ENCODE results near the gene NMNAT3. TPM values are rescaled to one million over a fixed set of nuclear protein-coding genes. Genes with fewer than 3 reads are reported as not detected.

NMNAT3 gene
- total and polyA plus RNA-seq, 2 experiments from 2014 or later, result not detected

GRCh38 chr3:139674571-139675260 lies 3.1 kb downstream of the NMNAT3 start:
- no peaks in the 10 kb centered on the region; the same call in 1 of the 2 replicates for H3K27me3 ChIP-seq (replicated peaks; ENCODE audit: insufficient read depth)
- no peak overlapping the region for H2AFZ ChIP-seq
- no peak overlapping the region for H3K9ac ChIP-seq
- no peak for DNase-seq
- no peaks in the 10 kb centered on the region for H3K9me3 ChIP-seq (ENCODE audit: low read depth)
- H3F3A ChIP-seq (ENCODE audit: insufficient read depth), result no peaks in the 10 kb centered on the region
- no peak overlapping the region for H3K4me2 ChIP-seq (ENCODE audit: unreplicated experiment)
- H3K4me1 ChIP-seq (ENCODE audit: insufficient read depth), result no peaks in the 10 kb centered on the region
- in situ Hi-C loops (cut with MboI), result no loop called here
- TF ChIP-seq EZH2 (IDR thresholded peaks at IDR 0.05; ENCODE audit: insufficient read depth, poor library complexity, severe bottlenecking), result no peak
- TF ChIP-seq EZH2phosphoT487 (IDR thresholded peaks at IDR 0.05; ENCODE audit: insufficient read depth, low read depth), result no peak
- no peaks in the 10 kb centered on the region for H3K9me2 ChIP-seq (ENCODE audit: insufficient read depth)
- H3K36me3 ChIP-seq (ENCODE audit: low read depth), result no peaks in the 10 kb centered on the region
- H3K27ac ChIP-seq, result no peak overlapping the region
- H4K20me1 ChIP-seq (ENCODE audit: insufficient read depth), result no peaks in the 10 kb centered on the region
- H3K79me2 ChIP-seq (ENCODE audit: insufficient read depth), result no peaks in the 10 kb centered on the region
- no peak overlapping the region for H3K4me3 ChIP-seq
- WGBS, 2 experiments (ENCODE audit: low coverage in 1 of 2, low lambda C conversion rate in 2 of 2, missing lambda C conversion rate in 2 of 2), result 43 to 44% methylated on average over 6 of the region's 6 CpGs

- no peaks in the 10 kb centered on the region; the same call in 1 of the 2 replicates for H3K27me3 ChIP-seq (replicated peaks; ENCODE audit: insufficient read depth)
- H3K4me1 ChIP-seq (ENCODE audit: insufficient read depth), result no peaks in the 10 kb centered on the region
- in situ Hi-C loops (cut with MboI), result no loop called here
- TF ChIP-seq EZH2phosphoT487 (IDR thresholded peaks at IDR 0.05; ENCODE audit: insufficient read depth, low read depth) (no peak), EZH2 (IDR thresholded peaks at IDR 0.05; ENCODE audit: insufficient read depth, poor library complexity, severe bottlenecking) (no peak)
- no peaks in the 10 kb centered on the region for H3K79me2 ChIP-seq (ENCODE audit: insufficient read depth)
- no peak overlapping the region for H3K9ac ChIP-seq
- H3K27ac ChIP-seq, result no peak overlapping the region
- H3K4me2 ChIP-seq (ENCODE audit: unreplicated experiment), result no peak overlapping the region
- no peaks in the 10 kb centered on the region for H3K36me3 ChIP-seq (ENCODE audit: low read depth)
- WGBS, 2 experiments (ENCODE audit: low coverage in 1 of 2, low lambda C conversion rate in 2 of 2, missing lambda C conversion rate in 2 of 2), result 46 to 50% methylated on average over 4 of the region's 4 CpGs
- no peak overlapping the region for H2AFZ ChIP-seq
- H3K9me2 ChIP-seq (ENCODE audit: insufficient read depth), result no peaks in the 10 kb centered on the region
- DNase-seq, result no peak
- no peaks in the 10 kb centered on the region for H4K20me1 ChIP-seq (ENCODE audit: insufficient read depth)
- H3K9me3 ChIP-seq (ENCODE audit: low read depth), result no peaks in the 10 kb centered on the region
- no peak overlapping the region for H3K4me3 ChIP-seq
- no peaks in the 10 kb centered on the region for H3F3A ChIP-seq (ENCODE audit: insufficient read depth)
Measured at GRCh38 chr3:139672884-139673283, 4.9 kb downstream of the NMNAT3 start.

- H3K9ac ChIP-seq, result no peak overlapping the region
- H3K9me2 ChIP-seq (ENCODE audit: insufficient read depth), result no peaks in the 10 kb centered on the region
- no peak overlapping the region for H3K4me2 ChIP-seq (ENCODE audit: unreplicated experiment)
- in situ Hi-C loops (cut with MboI), result no loop called here
- no peak overlapping the region for H3K27ac ChIP-seq
- H3K9me3 ChIP-seq (ENCODE audit: low read depth), result no peaks in the 10 kb centered on the region
- no peaks in the 10 kb centered on the region for H4K20me1 ChIP-seq (ENCODE audit: insufficient read depth)
- no peak overlapping the region for H2AFZ ChIP-seq
- H3K36me3 ChIP-seq (ENCODE audit: low read depth), result no peaks in the 10 kb centered on the region
- H3K4me3 ChIP-seq, result no peak overlapping the region
- no peaks in the 10 kb centered on the region for H3K79me2 ChIP-seq (ENCODE audit: insufficient read depth)
- WGBS, 2 experiments (ENCODE audit: low coverage in 1 of 2, low lambda C conversion rate in 2 of 2, missing lambda C conversion rate in 2 of 2), result 29 to 38% methylated on average over 7 of the region's 7 CpGs
- H3F3A ChIP-seq (ENCODE audit: insufficient read depth), result no peaks in the 10 kb centered on the region
- DNase-seq, result no peak
- no peak for TF ChIP-seq EZH2 (IDR thresholded peaks at IDR 0.05; ENCODE audit: insufficient read depth, poor library complexity, severe bottlenecking)
- no peak for TF ChIP-seq EZH2phosphoT487 (IDR thresholded peaks at IDR 0.05; ENCODE audit: insufficient read depth, low read depth)
- H3K27me3 ChIP-seq (replicated peaks; ENCODE audit: insufficient read depth), result no peaks in the 10 kb centered on the region; the same call in 1 of the 2 replicates
- no peaks in the 10 kb centered on the region for H3K4me1 ChIP-seq (ENCODE audit: insufficient read depth)
Measured at GRCh38 chr3:139671863-139672646, 5.7 kb downstream of the NMNAT3 start.

- no peaks in the 10 kb centered on the region for H3K27me3 ChIP-seq (replicated peaks; ENCODE audit: insufficient read depth)
- no peak overlapping the region for H3K4me2 ChIP-seq (ENCODE audit: unreplicated experiment)
- no peaks in the 10 kb centered on the region for H3K9me2 ChIP-seq (ENCODE audit: insufficient read depth)
- H3F3A ChIP-seq (ENCODE audit: insufficient read depth), result no peaks in the 10 kb centered on the region
- no peak overlapping the region for H2AFZ ChIP-seq
- no peak for TF ChIP-seq EZH2phosphoT487 (IDR thresholded peaks at IDR 0.05; ENCODE audit: insufficient read depth, low read depth)
- no peak for TF ChIP-seq EZH2 (IDR thresholded peaks at IDR 0.05; ENCODE audit: insufficient read depth, poor library complexity, severe bottlenecking)
- 43 to 47% methylated on average over 2 of the region's 2 CpGs for WGBS, 2 experiments (ENCODE audit: low coverage in 1 of 2, low lambda C conversion rate in 2 of 2, missing lambda C conversion rate in 2 of 2)
- H3K4me3 ChIP-seq, result no peak overlapping the region
- no peaks in the 10 kb centered on the region for H3K79me2 ChIP-seq (ENCODE audit: insufficient read depth)
- H3K36me3 ChIP-seq (ENCODE audit: low read depth), result no peaks in the 10 kb centered on the region
- H4K20me1 ChIP-seq (ENCODE audit: insufficient read depth), result no peaks in the 10 kb centered on the region
- H3K4me1 ChIP-seq (ENCODE audit: insufficient read depth), result no peaks in the 10 kb centered on the region
- DNase-seq, result no peak
- H3K9ac ChIP-seq, result no peak overlapping the region
- no peak overlapping the region for H3K27ac ChIP-seq
- in situ Hi-C loops (cut with MboI), result no loop called here
- no peaks in the 10 kb centered on the region for H3K9me3 ChIP-seq (ENCODE audit: low read depth)
Measured at GRCh38 chr3:139671107-139671506, 6.7 kb downstream of the NMNAT3 start.
